HEK293 (cell line): Measurements from ENCODE around the gene CCDC184.

Source experiments
- EGR2 ChIP-seq: fragments of 450-650 bp; formaldehyde crosslinking; IDR thresholded peaks from 2 replicates; pipeline ENCODE4 v1.5.1; 2016; ENCODE audit warnings: low read depth, missing biosample characterization, missing genetic modification characterization
- GLIS2 ChIP-seq: fragments of 450-650 bp; formaldehyde crosslinking; IDR thresholded peaks from 2 replicates; pipeline ENCODE4 v1.5.1; 2016; ENCODE audit warnings: missing biosample characterization, missing genetic modification characterization
- HOXC10 ChIP-seq: sonication (generic); formaldehyde crosslinking; IDR thresholded peaks from 2 replicates; pipeline ENCODE4 v1.8.1; 2023; ENCODE audit warnings: mild to moderate bottlenecking, missing genetic modification reagents
- PATZ1 ChIP-seq: fragments of 450-650 bp; formaldehyde crosslinking; IDR thresholded peaks from 2 replicates; pipeline ENCODE4 v1.5.1; 2016; ENCODE audit warnings: missing biosample characterization, missing genetic modification characterization
- PRDM10 ChIP-seq: fragments of 450-650 bp; formaldehyde crosslinking; IDR thresholded peaks from 2 replicates; pipeline ENCODE4 v1.5.1; 2016; ENCODE audit warnings: missing biosample characterization, missing genetic modification characterization
- WT1 ChIP-seq: fragments of 450-650 bp; formaldehyde crosslinking; IDR thresholded peaks from 2 replicates; pipeline ENCODE4 v1.5.1; 2016; ENCODE audit warnings: missing biosample characterization, missing genetic modification characterization
- ZBTB10 ChIP-seq: fragments of 450-650 bp; formaldehyde crosslinking; IDR thresholded peaks from 2 replicates; pipeline ENCODE4 v1.5.1; 2016; ENCODE audit warnings: missing biosample characterization, missing genetic modification characterization
- ZBTB21 ChIP-seq: fragments of 450-650 bp; formaldehyde crosslinking; IDR thresholded peaks from 2 replicates; pipeline ENCODE4 v1.5.1; 2017; ENCODE audit warnings: missing biosample characterization, missing genetic modification characterization
- ZBTB49 ChIP-seq: fragments of 450-650 bp; formaldehyde crosslinking; IDR thresholded peaks from 2 replicates; pipeline ENCODE4 v1.5.1; 2016; ENCODE audit warnings: missing biosample characterization, missing genetic modification characterization, low read depth
- ZNF26 ChIP-seq: fragments of 450-650 bp; formaldehyde crosslinking; IDR thresholded peaks from 2 replicates; pipeline ENCODE4 v1.5.1; 2016; ENCODE audit warnings: missing biosample characterization, missing genetic modification characterization
- ZNF394 ChIP-seq: fragments of 450-650 bp; formaldehyde crosslinking; IDR thresholded peaks from 2 replicates; pipeline ENCODE4 v1.5.1; 2016; ENCODE audit warnings: missing biosample characterization, missing genetic modification characterization, mild to moderate bottlenecking, moderate library complexity, borderline replicate concordance
- ZNF518A ChIP-seq: fragments of 450-650 bp; formaldehyde crosslinking; conservative IDR thresholded peaks from 2 replicates; pipeline ENCODE4 v1.5.1; 2016; ENCODE audit warnings: low read depth, missing biosample characterization, missing genetic modification characterization
- ZNF530 ChIP-seq: fragments of 450-650 bp; formaldehyde crosslinking; IDR thresholded peaks from 2 replicates; pipeline ENCODE4 v1.5.1; 2016; ENCODE audit warnings: low read depth, missing biosample characterization, missing genetic modification characterization
- ZNF555 ChIP-seq: fragments of 450-650 bp; formaldehyde crosslinking; conservative IDR thresholded peaks from 2 replicates; pipeline ENCODE4 v1.5.1; 2017; ENCODE audit warnings: missing biosample characterization, mild to moderate bottlenecking, missing genetic modification characterization, inconsistent platforms
- ZNF626 ChIP-seq: fragments of 450-650 bp; sonication (Bioruptor Pico); formaldehyde crosslinking; IDR thresholded peaks from 2 replicates; pipeline ENCODE4 v1.5.1; 2018; ENCODE audit warnings: missing biosample characterization, missing genetic modification characterization, inconsistent platforms
- ZNF639 ChIP-seq: fragments of 450-650 bp; formaldehyde crosslinking; IDR thresholded peaks from 2 replicates; pipeline ENCODE4 v1.5.1; 2016; ENCODE audit warnings: missing biosample characterization, missing genetic modification characterization
- ZNF664 ChIP-seq: fragments of 450-650 bp; formaldehyde crosslinking; IDR thresholded peaks from 2 replicates; pipeline ENCODE4 v1.5.1; 2016; ENCODE audit warnings: missing biosample characterization, missing genetic modification characterization
- ZNF677 ChIP-seq: fragments of 450-650 bp; IDR thresholded peaks from 2 replicates; pipeline ENCODE4 v1.5.0; 2018; ENCODE audit warnings: missing biosample characterization, mild to moderate bottlenecking, missing genetic modification characterization, moderate library complexity

The CCDC184 gene

GRCh38 chr12:48183091-48183875, at the start of gene CCDC184 (continued):
- peak; percentile 31; the same call in 1 of the 2 replicates for TF ChIP-seq ZNF518A (tag by site-specific recombination)
- TF ChIP-seq ZNF677 (tag by site-specific recombination), result no peak
- TF ChIP-seq ZNF555 (tag by site-specific recombination), result no peak
- no peak for TF ChIP-seq ZNF626 (tag by site-specific recombination)
- peak; percentile 91 for TF ChIP-seq PRDM10 (tag by site-specific recombination)
- TF ChIP-seq ZBTB21, result 0 out of 2 replicates have a peak, but pooled peaks have one; percentile 15
- TF ChIP-seq ZBTB10 (tag by site-specific recombination), result no peak
- TF ChIP-seq ZNF530 (tag by site-specific recombination), result no peak
- no peak for TF ChIP-seq ZNF664 (tag by site-specific recombination)
- TF ChIP-seq ZBTB49, result no peak
- TF ChIP-seq ZNF639 (tag by site-specific recombination), result no peak
- peak; percentile 94 for TF ChIP-seq PATZ1 (tag by site-specific recombination)
- peak; percentile 60; the same call in 1 of the 2 replicates for TF ChIP-seq ZNF394 (tag by site-specific recombination)
- no peak for TF ChIP-seq ZNF26 (tag by site-specific recombination)
- no peak for TF ChIP-seq EGR2 (tag by site-specific recombination)
- TF ChIP-seq WT1 (tag by site-specific recombination), result peak; percentile 82
- TF ChIP-seq HOXC10, result no peak
- peak; percentile 93 for TF ChIP-seq GLIS2
